AG10803 (cell line): ENCODE measurements around the gene ZNF33B.

ENCODE experiments used
- DNase-seq: peaks from one replicate; pipeline ENCODE4 v3.0.0; 2010; ENCODE audit warnings: low read depth
- H3K4me3 ChIP-seq: 2 replicates; pipeline ENCODE4 v1.5.1; 2011; ENCODE audit warnings: mild to moderate bottlenecking, low read length, control low read depth
- CTCF ChIP-seq: conservative IDR thresholded peaks from 2 replicates; pipeline ENCODE4 v1.5.1; 2011; ENCODE audit warnings: mild to moderate bottlenecking, low read length, control low read depth, inconsistent platforms

ZNF33B gene

GRCh38 chr10:42648512-42648911 is 10.1 kb upstream of the ZNF33B start:
- no peak for TF ChIP-seq CTCF
- DNase-seq, result no peak
- H3K4me3 ChIP-seq, result no peak overlapping the region

GRCh38 chr10:42646687-42647640 is 8.6 kb upstream of the ZNF33B start:
- TF ChIP-seq CTCF, result no peak
- no peak for DNase-seq
- no peak overlapping the region for H3K4me3 ChIP-seq

- no peak for DNase-seq
- TF ChIP-seq CTCF, result no peak
- H3K4me3 ChIP-seq, result no peak overlapping the region
Measured at GRCh38 chr10:42646214-42646613, 7.8 kb upstream of the ZNF33B start.

GRCh38 chr10:42645516-42645915 is 7.1 kb upstream of the ZNF33B start:
- DNase-seq, result no peak
- TF ChIP-seq CTCF, result no peak
- no peak overlapping the region for H3K4me3 ChIP-seq

- no peak for TF ChIP-seq CTCF
- DNase-seq, result no peak
- no peak overlapping the region for H3K4me3 ChIP-seq
Measured at GRCh38 chr10:42645103-42645502, 6.7 kb upstream of the ZNF33B start.

GRCh38 chr10:42640610-42641229 is 2.4 kb upstream of the ZNF33B start:
- no peak for TF ChIP-seq CTCF
- no peak for DNase-seq
- H3K4me3 ChIP-seq, result no peak overlapping the region

GRCh38 chr10:42638821-42639270 is 476 bp upstream of the ZNF33B start:
- TF ChIP-seq CTCF, result no peak
- DNase-seq, result no peak
- peak overlapping the region; percentile 96 for H3K4me3 ChIP-seq
